Esophagus squamous epithelium (tissue), 4 donors: ENCODE data around the gene ARFGAP3.

Experiments used
- CTCF ChIP-seq, 6 experiments: fragments of 450-650 bp in 4 of 6; fragments of 200-600 bp in 2 of 6; sonication (generic) in 2 of 6; IDR thresholded peaks; one replicate each; pipeline ENCODE4 v1.5.1; 2016 to 2019; ENCODE audit warnings: antibody characterized with exemption in 6 of 6, mild to moderate bottlenecking in 4 of 6, moderate library complexity in 4 of 6
- POLR2A ChIP-seq, 4 donors: fragments of 450-650 bp; IDR thresholded peaks; one replicate each; pipeline ENCODE4 v1.6.1; 2017; ENCODE audit warnings: antibody characterized with exemption in 4 of 4, mild to moderate bottlenecking in 4 of 4, moderate library complexity in 3 of 4

GRCh38 chr22:42772647-42773046 is 84.4 kb downstream of the ARFGAP3 start:
- no peak for TF ChIP-seq CTCF (IDR thresholded peaks at IDR 0.05)
- TF ChIP-seq POLR2A (IDR thresholded peaks at IDR 0.05), result no peak
